ENCODE measurements around the gene QRICH1.

QRICH1 gene

DNA sequence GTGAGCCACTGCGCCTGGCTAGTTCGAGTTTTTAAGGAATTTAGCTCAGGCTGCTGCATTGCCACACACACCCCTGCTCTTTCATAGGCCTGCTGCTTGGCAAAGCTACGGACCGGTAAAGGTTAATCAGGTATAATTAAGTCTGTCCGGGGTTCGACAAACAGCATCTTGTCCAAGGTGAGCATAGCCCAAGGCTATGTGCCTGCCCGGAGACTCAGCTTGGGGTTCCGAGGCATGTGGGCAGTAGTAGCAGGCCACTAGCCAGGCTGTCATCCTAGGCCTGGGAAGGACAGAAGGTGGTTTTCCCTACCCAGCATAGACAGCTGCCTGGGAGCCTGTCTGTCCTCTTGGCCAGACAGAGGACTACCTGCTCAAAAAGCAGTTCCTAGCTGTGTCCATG is 97.2 kb downstream of the QRICH1 start:
- DNase-seq: no peak
- H3K9me3 Mint-ChIP-seq: no peaks in the 10 kb centered on the region
- H3K4me1 Mint-ChIP-seq (ENCODE audit: low read depth): peaks cover 21% of the 10 kb centered on the region
- no peak overlapping the region for H3K27ac Mint-ChIP-seq
- peaks cover 53% of the 10 kb centered on the region for H3K36me3 Mint-ChIP-seq (ENCODE audit: low read depth)
- H3K4me3 Mint-ChIP-seq: no peak overlapping the region
- H3K27me3 Mint-ChIP-seq: no peaks in the 10 kb centered on the region

DNA sequence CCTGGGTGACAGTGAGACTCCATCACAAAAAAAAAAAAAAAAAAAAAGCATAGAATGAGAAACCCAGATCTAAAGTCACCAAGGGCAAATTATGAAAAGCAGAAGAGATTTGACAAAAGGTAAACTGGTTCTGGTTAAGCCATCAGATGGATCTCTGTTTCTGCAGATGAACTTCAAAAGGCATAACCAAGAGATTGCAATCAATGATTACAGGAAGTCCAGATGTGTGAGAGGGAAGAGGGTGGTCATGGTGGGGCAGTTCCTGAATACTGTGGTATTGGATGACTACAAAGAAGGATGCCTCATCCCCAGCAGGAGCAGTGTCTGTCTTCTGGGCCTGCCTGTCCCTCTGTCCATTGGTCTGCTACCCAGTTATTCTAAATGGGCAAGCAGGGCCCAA is 100.0 kb downstream of the QRICH1 start:
- peak overlapping the region; percentile 35 for H3K27ac Mint-ChIP-seq
- no peak for DNase-seq

DNA sequence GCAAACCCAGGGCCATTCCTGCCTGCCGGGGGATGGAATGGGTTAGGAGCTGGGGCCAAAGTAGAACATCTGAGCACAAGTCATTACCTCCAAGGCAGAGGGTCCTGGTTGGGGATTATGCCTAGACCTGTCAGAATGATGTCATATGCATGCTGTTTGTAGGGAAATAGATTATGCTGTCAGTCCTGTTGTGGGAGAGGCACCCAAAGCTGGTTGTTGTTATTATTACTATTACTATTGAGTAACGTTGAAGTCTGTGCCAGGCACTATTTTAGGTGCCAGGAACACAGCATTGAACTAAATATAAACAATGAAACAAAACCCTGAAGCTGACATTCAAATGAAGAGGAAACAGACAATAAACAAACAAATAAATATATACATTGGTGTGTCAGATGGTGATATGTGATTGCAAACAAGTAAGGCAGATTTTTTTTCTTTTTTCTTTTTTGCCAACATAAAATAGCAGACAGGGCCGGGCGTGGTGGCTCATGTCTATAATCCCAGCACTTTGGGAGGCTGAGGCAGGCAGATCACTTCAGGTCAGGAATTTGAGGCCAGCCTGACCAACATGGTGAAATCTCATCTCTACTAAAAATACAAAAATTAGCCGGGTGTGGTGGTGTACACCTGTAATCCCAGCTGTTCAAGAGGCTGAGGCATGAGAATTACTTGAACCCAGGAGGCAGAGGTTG is 101.9 kb downstream of the QRICH1 start:
- Mint-ChIP-seq H3K36me3 (ENCODE audit: low read depth) (peaks cover 58% of the 10 kb centered on the region), H3K4me1 (ENCODE audit: low read depth) (peaks cover 46% of the 10 kb centered on the region), H3K27me3 (no peaks in the 10 kb centered on the region), H3K4me3 (peak overlapping the region; percentile 92), H3K27ac (peak overlapping the region; percentile 93), H3K9me3 (no peaks in the 10 kb centered on the region)
- no peak for DNase-seq

More for the DNA sequence above, 100.0 kb downstream of the QRICH1 start:
- no peak overlapping the region for H3K4me3 Mint-ChIP-seq
- no peaks in the 10 kb centered on the region for H3K27me3 Mint-ChIP-seq
- peaks cover 36% of the 10 kb centered on the region for H3K4me1 Mint-ChIP-seq (ENCODE audit: low read depth)
- H3K36me3 Mint-ChIP-seq (ENCODE audit: low read depth): peaks cover 71% of the 10 kb centered on the region
- H3K9me3 Mint-ChIP-seq: no peaks in the 10 kb centered on the region

DNA sequence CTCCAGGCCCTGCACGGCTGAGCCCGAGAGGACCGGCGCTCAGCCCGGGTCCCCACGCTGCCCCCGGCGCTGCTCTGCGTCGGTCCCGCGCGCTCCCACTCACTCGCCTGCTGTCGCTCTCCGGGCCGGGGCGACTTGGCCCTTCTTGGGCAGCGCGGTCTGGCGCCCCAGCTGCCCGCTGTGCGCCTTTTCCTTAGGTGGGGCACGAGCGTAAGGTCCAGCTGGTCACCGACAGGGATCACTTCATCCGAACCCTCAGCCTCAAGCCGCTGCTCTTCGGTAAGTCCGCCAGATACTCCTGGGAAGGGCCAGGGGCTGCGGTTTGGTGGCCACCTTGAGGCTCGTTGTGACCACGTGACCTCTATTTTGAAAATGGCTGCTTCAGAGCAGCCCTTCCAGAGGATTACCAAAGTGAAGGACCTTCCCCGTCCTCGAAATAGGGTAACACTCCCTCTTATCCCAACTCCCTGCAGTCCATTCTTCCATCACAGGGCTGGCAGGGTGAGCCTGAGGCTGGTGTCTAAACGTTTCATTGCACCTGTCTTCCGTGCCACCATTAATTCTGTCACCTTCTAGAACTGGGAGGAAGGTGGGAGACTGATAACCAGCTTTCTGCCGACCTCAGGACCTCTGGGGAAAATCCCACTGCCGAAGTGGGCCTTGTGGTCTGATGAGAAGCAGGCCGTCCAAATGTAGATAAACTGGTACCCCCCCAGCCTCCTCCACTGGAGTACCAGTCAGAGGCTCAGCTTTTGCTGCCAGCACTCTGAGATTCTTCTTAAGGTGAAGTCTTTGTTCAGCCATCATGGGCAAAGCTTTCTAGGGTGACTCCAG is 103.0 kb downstream of the QRICH1 start:
- no peaks in the 10 kb centered on the region for H3K9me3 Mint-ChIP-seq
- peak; percentile 61 for DNase-seq
- H3K4me3 Mint-ChIP-seq: peak overlapping the region; percentile 92
- H3K36me3 Mint-ChIP-seq (ENCODE audit: low read depth): peaks cover 60% of the 10 kb centered on the region
- peaks cover 47% of the 10 kb centered on the region for H3K4me1 Mint-ChIP-seq (ENCODE audit: low read depth)
- no peaks in the 10 kb centered on the region for H3K27me3 Mint-ChIP-seq
- peak overlapping the region; percentile 93 for H3K27ac Mint-ChIP-seq

DNA sequence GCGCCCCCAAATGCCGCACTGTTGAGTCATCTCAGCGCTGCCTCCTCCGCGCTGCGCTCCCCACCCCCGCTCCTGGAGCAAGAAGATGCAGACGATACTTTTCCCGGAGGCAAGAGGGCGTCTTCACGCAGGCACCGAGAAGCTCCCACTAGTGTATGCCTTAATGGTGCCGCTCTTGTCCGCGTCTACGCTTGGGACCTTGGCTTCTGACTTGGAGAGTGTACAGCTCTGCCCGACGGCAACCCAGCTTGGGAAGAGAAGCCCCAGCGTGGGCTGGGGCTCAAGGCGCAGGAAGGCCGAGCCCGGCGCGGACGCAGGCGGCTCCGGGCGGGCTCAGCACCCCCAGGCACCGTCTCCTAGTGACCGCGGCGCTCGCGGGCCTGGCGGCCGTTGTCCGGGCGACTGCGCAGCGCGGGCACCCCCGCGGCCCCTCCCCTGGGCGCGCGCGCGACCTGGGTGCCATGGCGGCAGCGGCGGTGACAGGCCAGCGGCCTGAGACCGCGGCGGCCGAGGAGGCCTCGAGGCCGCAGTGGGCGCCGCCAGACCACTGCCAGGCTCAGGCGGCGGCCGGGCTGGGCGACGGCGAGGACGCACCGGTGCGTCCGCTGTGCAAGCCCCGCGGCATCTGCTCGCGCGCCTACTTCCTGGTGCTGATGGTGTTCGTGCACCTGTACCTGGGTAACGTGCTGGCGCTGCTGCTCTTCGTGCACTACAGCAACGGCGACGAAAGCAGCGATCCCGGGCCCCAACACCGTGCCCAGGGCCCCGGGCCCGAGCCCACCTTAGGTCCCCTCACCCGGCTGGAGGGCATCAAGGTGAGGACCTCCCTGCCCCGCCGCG is 103.9 kb downstream of the QRICH1 start, which contains the start of gene P4HTM:
Gene P4HTM (plus strand): TSS at position 446 of the 840 bp plus-strand sequence. CDS start 16 bp downstream, at position 462.
- Mint-ChIP-seq H3K4me3 (peak within 1 kb of the TSS; percentile 92), H3K36me3 (ENCODE audit: low read depth) (peaks cover 61% of the 10 kb centered on the region), H3K9me3 (no peaks in the 10 kb centered on the region), H3K4me1 (ENCODE audit: low read depth) (peaks cover 44% of the 10 kb centered on the region), H3K27ac (peak within 1 kb of the TSS; percentile 93), H3K27me3 (no peaks in the 10 kb centered on the region)
- peak; percentile 86 for DNase-seq

DNA sequence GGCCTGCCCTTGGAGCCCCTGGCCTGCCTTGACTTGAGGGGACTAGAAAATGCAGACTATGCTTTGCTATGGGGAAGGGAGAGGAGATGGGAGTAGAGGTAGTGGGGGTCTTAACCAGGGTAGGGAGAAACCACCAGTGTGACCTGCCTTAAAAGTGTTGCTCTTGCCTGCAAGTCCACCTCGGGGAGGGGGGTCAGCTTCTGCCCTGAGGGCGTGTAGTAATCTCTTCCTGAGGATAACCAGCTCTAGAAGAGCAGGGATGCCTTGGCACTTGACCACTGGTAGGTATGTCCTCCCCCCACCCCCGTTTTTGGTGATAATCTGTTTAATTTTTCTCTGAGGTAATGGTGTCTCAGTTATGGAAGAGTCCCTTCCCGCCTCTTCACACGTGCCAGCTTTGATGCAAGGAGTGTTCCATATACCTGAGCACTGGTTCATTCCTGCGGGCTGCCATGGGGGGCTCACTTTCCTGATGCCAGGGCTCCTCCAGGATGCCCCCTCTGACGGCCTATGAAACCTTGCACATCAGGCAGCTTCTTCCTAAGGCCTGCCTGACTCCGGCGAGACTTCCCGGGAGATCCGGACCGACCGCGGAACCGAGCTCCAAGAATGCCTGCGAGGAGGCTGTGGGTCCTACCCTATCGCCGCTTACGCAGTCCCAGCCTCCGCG is 104.6 kb downstream of the QRICH1 start:
- Mint-ChIP-seq H3K4me3 (peak overlapping the region; percentile 92), H3K4me1 (ENCODE audit: low read depth) (peaks cover 40% of the 10 kb centered on the region), H3K36me3 (ENCODE audit: low read depth) (peaks cover 63% of the 10 kb centered on the region), H3K27ac (peak overlapping the region; percentile 93), H3K27me3 (no peaks in the 10 kb centered on the region), H3K9me3 (no peaks in the 10 kb centered on the region)
- DNase-seq: no peak

DNA sequence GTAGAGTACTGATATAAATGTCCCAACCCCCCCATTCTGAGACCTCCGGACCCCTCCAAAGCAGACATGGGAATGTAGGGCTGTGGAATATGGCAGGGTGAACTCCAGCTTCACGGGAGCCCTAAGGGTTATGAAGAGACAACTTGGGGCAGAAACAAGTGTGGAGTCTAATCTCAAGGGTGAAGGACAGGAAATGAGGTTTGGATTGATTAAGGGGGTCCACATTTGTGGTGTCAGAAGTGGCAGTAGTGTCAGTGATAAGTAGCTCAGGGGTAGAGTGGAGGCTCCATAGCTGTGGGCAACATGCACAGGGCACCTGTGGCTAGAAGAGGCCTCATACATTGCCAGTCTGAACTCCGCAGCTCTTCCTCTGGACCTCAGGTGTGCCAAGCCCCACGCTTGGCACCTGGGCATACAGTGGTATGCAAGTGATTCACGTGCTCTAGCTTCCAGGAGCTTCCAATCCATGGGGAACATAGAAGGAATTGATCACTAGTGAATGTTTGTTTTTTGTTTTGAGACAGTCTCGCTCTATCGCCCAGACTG is 108.0 kb downstream of the QRICH1 start:
- Mint-ChIP-seq H3K9me3 (no peaks in the 10 kb centered on the region), H3K4me1 (ENCODE audit: low read depth) (peaks cover 20% of the 10 kb centered on the region), H3K27ac (peak overlapping the region; percentile 65), H3K36me3 (ENCODE audit: low read depth) (peaks cover 72% of the 10 kb centered on the region), H3K27me3 (no peaks in the 10 kb centered on the region), H3K4me3 (no peak overlapping the region)
- no peak for DNase-seq

DNA sequence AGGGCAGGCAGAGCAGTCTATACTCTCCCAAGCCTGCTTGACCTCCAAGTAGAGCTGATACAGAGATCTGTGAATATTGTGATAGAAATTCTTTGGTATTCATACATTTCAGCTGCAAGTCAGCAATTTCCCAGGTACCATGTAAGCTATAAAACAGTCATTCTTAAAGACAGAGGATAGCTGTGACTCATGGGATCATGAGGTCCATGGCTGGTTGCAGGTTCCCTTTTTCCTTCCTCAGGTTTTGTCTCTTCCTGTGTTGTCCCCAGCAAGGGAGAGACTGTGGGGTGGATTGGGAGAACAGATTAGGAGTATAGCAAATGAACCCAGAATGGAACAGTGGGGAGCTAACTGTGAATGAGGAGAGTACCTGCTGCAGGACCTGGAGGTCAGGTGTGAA is 109.2 kb downstream of the QRICH1 start:
- DNase-seq: no peak
- Mint-ChIP-seq H3K4me3 (no peak overlapping the region), H3K9me3 (no peaks in the 10 kb centered on the region), H3K4me1 (ENCODE audit: low read depth) (peaks cover 19% of the 10 kb centered on the region), H3K27me3 (no peaks in the 10 kb centered on the region), H3K36me3 (ENCODE audit: low read depth) (peaks cover 78% of the 10 kb centered on the region), H3K27ac (peak overlapping the region; percentile 84)

DNA sequence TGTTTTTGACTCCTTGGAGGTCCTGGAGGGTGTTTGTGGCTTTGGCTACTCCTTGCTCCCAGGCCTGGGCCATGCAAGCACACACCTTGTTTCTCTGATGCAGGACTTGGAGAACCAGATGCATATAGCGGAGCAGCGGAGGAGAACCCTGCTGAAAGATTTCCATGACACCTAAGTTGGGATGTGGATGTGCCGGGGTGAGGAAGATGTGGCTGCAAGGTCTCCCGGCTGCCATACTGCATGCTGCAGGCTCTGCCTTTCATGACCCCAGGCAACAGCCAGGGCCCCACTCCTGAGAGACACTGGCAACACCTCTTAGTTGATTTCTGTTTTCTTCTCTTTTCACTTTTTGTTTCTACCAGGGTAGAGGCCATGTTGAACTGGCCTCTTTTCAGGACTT is 110.8 kb downstream of the QRICH1 start:
- Mint-ChIP-seq H3K9me3 (no peaks in the 10 kb centered on the region), H3K4me1 (ENCODE audit: low read depth) (peaks cover 7% of the 10 kb centered on the region), H3K36me3 (ENCODE audit: low read depth) (peaks cover 86% of the 10 kb centered on the region), H3K4me3 (no peak overlapping the region), H3K27me3 (no peaks in the 10 kb centered on the region), H3K27ac (peak overlapping the region; percentile 23)
- DNase-seq: peak; percentile 20

DNA sequence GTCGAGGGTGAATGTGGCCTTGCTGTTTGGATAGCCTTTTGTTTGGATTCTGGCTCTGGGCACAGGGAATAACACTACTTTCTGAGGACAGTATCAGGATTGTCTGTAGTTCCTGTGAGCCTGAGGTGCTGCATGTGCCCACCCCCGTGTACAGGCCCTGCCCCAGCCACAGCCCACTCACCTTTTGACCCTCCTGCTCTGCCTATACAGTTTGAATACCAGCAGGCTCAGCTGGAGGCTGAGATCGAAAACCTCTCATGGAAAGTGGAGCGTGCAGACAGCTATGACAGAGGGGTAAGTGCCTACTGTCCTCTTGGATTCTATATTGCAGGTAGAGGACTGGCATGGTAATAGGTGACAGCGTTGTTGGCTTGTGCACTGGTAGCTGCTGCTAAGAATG is 111.2 kb downstream of the QRICH1 start:
- Mint-ChIP-seq H3K27me3 (no peaks in the 10 kb centered on the region), H3K4me1 (ENCODE audit: low read depth) (peaks cover 3% of the 10 kb centered on the region), H3K4me3 (no peak overlapping the region), H3K9me3 (no peaks in the 10 kb centered on the region), H3K36me3 (ENCODE audit: low read depth) (peaks cover 91% of the 10 kb centered on the region), H3K27ac (peak overlapping the region; percentile 23)
- no peak for DNase-seq

DNA sequence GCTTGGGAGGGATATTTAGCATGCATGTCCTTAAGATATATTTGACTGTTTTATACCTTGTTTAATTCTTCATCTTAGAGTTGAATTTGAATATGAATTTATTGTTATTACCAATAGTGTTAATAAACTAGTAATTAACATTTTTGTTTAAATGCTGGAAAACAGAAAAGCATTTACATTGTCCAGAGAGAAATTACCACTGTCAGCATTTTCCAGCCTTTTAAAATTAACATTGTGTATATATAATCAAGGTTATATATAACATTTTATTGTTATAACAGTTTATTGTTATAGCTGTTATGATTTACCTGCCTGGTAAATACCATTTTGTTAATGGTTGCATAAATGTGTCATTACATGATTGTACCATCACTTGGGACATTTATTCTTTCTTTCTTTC is 111.9 kb downstream of the QRICH1 start:
- H3K27ac Mint-ChIP-seq: no peak overlapping the region

DNA sequence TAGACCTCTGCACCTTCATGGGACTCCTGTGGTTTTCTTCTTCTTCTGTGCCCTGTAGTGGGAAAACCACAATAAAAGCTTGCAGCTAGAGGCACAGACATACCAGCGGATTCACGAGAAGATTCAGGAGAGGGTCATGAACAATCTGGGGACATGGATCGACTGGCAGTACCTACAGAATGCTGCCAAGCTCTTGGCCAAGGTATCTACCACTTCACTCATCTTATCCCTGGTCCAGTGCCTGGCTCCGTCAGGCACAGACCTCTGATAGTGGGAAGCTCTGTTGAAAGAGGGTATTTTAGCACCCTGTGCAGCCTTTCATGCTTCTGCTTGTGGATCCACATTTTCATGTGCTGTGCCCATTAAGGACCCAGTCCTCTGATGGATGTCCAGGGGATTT is 113.6 kb downstream of the QRICH1 start:
- Mint-ChIP-seq H3K27ac (no peak overlapping the region), H3K27me3 (no peaks in the 10 kb centered on the region), H3K9me3 (no peaks in the 10 kb centered on the region), H3K36me3 (ENCODE audit: low read depth) (peaks cover 92% of the 10 kb centered on the region), H3K4me3 (no peak overlapping the region), H3K4me1 (ENCODE audit: low read depth) (no peaks in the 10 kb centered on the region)
- peak; percentile 20 for DNase-seq

More for the DNA sequence above, 111.9 kb downstream of the QRICH1 start:
- DNase-seq: no peak
- Mint-ChIP-seq H3K9me3 (no peaks in the 10 kb centered on the region), H3K36me3 (ENCODE audit: low read depth) (peaks cover 93% of the 10 kb centered on the region), H3K4me1 (ENCODE audit: low read depth) (peaks cover 1% of the 10 kb centered on the region), H3K4me3 (no peak overlapping the region), H3K27me3 (no peaks in the 10 kb centered on the region)
